Esophagus squamous epithelium (tissue), 4 donors: Measurements from ENCODE around the gene NTMT2.

Experiments used
- CTCF ChIP-seq, 6 experiments: fragments of 450-650 bp in 4 of 6; fragments of 200-600 bp in 2 of 6; sonication (generic) in 2 of 6; IDR thresholded peaks; one replicate each; pipeline ENCODE4 v1.5.1; 2016 to 2019; ENCODE audit warnings: antibody characterized with exemption in 6 of 6, mild to moderate bottlenecking in 4 of 6, moderate library complexity in 4 of 6
- POLR2A ChIP-seq, 4 donors: fragments of 450-650 bp; IDR thresholded peaks; one replicate each; pipeline ENCODE4 v1.6.1; 2017; ENCODE audit warnings: antibody characterized with exemption in 4 of 4, mild to moderate bottlenecking in 4 of 4, moderate library complexity in 3 of 4

- TF ChIP-seq CTCF (IDR thresholded peaks at IDR 0.05), result no peak
- no peak for TF ChIP-seq POLR2A (IDR thresholded peaks at IDR 0.05)
Measured at GRCh38 chr1:170215072-170215885, 69.5 kb downstream of the NTMT2 start.
